Stimulated activated CD8-positive, alpha-beta memory T cell treated with anti-CD3 and anti-CD28 coated beads, Interleukin-12 subunit alpha, Interleukin-12 subunit beta, amount 100 ng/mL, for 24 hours (primary cell): ENCODE results near the gene JARID2.
A peak's percentile ranks its signal among the peaks of the same experiment; 100 is the strongest.

Source experiments
- DNase-seq: peaks from one replicate; pipeline ENCODE4 v3.0.0-alpha.2; 2020; ENCODE audit errors: extremely low read depth

The JARID2 gene

DNA sequence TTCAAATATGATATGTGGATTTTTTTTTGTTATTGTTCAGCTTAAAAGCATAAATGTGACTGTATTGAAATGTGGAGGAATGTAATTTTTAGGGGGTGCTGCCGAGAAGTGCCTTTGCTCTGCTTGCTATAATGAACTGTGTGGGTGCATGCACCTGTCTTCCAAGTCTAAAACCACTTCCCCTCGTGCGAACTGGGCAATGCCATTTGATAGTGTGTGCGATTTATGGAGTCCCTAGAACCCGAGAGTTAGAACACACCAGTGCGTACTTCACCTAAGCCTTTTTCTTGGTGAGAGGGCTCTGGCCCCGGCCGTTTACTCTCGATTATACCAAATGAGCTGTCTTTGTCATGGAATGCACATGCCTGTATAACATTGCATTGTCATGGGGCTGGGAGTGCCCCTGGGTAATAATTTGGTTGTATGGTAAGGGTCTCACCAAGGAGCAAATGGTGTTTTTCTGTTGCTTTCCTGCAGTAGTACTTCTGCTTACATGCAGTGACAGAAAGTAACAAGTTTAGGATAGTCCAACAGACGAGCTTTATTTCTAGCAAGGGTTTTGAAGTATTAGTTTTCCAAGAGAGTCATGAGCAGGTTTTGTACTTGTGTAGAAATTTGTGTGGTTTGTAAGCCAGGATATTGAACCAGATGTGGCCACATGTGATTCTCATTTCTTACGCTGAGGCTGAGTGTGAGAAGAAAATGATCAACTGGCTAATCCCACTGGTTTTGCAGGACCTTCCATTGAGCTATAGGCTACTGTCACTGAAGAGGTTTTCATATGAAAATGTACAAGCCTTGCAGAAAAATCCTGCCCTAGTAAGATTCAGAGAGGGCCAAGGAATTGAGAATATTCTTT, 244.6 kb downstream of the JARID2 start:
- no peak for DNase-seq

DNA sequence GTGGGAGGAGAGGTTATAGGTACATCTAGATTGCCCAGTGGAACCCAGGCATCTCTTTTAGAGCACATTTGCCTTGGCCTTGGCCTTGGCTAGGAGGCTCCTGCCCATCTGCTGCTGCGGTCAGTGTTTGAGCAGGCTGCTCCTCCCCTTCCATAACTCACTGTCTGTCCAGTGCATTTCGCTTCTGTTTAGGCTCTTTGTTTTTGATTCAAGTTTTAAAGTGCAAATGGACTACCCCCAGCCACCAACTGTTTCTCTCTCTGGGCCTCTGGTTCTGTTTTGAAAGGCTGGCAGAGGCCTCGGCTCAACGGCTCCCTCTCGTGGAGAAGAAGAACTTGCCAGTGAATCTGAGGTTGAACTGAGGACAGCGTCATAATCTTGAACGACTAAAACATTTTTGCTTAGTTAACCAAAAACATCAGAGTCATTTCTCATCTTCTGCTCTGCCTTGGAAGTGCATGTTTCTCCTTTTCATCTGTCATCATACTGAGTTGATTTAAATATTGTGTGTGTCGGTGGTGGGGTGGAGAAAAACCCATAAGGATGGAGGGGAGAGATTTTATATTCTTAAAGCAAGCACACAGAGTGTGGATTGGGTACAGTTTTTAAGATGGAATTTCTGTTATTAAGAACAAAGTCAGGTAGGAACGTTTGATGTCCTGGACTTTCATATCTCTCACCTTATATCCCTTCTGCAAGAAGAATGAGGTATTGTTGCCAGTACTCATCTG, 245.6 kb downstream of the JARID2 start:
- peak; percentile 32 for DNase-seq

DNA sequence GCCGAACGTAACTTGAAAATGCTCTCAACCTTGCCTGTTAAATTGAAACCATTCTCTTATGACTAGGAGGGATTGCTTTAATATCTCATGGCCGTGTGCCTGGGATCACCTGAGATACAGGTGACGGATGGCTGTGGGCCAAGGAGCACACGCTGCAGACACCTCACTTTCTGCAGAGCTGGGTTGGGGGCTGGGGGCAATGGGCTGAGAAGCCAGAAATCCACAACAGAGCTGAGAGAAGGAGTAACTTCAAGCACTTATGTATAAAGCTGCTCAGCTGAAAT, 246.1 kb downstream of the JARID2 start:
- DNase-seq = no peak

- DNase-seq = no peak
These were observed 247.7 kb downstream of the JARID2 start for GRCh38 chr6:15493437-15494168.

DNA sequence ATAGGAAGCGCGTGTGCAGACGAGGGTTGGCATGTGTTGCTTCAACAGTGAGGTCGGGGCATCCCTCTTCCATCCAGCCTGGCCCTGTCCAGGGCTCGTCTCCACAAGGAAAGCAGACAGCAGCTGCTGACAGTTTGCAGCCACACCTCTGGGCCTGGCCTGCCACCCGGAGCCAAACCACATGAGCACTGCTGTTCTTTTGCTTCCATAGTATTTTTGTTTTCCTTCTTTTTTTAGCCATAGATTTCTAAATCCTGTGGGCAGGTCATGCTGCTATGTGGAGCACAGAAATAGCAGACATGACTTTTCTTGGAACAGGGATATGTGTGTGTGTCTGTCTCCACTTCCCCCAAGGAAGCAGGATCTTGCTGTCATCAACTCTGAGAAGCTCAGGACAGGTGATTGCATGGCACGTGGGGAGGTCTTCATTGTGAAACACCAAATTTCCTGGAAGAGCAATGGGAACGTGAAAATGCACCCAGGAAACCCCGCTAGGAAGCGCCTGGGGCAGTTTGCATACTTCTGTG, 249.6 kb downstream of the JARID2 start:
- no peak for DNase-seq

GRCh38 chr6:15496345-15497131, 250.7 kb downstream of the JARID2 start:
- no peak for DNase-seq

GRCh38 chr6:15498640-15499039, 252.8 kb downstream of the JARID2 start:
- no peak for DNase-seq

GRCh38 chr6:15499125-15499524, 253.3 kb downstream of the JARID2 start:
- DNase-seq = no peak

- no peak for DNase-seq
These were observed 253.7 kb downstream of the JARID2 start for GRCh38 chr6:15499591-15499990.

DNA sequence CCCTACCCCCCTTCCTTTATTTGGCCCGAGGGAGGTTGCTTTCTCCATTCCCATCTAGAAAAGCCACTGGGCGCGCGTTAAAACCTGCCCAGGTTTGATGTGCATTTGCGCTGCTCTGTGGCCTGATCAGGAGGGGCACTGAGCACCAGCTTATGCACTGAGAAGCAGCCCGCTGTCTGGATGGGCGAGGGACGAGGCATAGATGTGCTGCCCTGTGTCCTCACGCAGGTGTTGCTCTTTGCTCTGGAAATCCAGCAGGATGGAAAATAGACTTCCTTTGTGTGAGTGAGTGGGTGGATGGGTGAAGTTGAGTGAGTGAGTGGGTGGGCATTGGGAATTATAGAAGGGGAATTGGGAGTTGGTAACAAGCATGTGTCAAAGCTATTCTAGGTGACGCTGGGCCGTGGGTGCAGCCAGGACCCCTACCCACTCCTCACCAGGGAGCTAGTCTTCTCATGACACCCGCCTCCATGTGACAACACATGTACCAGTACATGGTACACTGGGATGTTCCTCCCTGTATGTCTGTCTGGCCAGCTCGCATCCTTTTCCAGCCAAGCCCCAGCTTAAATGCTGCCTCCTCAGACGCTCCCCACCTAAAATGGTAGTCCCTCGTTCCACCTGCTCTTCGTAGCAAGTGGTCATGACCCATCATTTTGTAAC, 254.3 kb downstream of the JARID2 start:
- DNase-seq = no peak

DNA sequence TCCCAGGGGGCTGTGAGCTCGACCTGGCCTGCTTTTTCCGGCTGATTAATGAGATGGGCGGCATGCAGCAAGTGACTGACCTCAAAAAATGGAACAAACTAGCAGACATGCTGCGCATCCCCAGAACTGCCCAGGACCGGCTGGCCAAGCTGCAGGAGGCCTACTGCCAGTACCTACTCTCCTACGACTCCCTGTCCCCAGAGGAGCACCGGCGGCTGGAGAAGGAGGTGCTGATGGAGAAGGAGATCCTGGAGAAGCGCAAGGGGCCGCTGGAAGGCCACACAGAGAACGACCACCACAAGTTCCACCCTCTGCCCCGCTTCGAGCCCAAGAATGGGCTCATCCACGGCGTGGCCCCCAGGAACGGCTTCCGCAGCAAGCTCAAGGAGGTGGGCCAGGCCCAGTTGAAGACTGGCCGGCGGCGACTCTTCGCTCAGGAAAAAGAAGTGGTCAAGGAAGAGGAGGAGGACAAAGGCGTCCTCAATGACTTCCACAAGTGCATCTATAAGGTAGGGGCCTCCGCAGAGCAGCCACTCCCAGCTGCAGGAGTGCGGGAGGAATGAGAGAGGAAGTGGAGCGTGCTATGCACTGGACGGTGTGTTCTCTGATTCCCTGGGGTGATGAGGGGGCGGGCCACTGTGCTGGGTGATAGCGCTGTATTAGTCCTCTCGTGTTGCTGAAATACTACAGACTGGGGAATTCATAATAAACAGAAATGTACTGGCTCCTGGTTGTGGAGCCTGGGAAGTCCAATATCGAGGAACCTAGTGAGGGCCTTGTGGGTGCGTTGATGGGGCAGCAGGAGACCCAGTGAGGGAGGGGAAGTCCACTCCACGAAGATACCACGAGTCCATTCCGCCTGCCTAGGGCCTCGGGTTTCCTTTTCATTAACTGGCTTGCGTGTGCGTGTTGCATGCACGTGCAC, 255.3 kb downstream of the JARID2 start:
- no peak for DNase-seq

DNA sequence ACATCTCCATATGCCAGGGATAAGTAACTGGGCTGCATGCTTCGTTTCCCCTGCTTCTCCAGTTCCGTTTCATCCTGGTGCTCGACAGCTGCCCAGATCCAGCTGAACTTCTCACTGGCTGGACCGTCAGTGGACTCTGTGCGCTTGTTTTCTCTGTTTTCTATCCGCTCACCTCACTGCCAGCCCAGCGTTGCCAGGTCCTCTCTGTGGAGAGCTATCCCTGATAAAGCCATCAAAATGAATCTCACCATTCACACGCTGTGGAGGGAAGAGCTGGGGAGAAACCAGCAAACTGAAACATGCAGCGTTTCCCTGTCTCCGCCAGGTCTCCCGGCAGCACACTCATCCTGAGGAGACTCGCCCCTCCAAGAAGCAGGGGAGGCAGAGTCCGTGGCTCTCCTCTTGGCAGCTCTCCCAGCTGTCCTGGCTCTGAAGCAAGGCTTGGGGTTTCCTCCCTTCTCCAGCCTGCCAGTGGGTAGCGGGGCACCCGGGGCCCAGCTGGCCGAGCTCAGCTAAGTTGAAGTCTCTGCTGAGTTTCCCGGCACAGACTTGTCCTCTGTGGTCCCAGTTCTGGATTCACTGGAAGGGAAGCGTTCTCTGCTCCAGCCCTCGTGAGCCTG, 256.1 kb downstream of the JARID2 start:
- no peak for DNase-seq

DNA sequence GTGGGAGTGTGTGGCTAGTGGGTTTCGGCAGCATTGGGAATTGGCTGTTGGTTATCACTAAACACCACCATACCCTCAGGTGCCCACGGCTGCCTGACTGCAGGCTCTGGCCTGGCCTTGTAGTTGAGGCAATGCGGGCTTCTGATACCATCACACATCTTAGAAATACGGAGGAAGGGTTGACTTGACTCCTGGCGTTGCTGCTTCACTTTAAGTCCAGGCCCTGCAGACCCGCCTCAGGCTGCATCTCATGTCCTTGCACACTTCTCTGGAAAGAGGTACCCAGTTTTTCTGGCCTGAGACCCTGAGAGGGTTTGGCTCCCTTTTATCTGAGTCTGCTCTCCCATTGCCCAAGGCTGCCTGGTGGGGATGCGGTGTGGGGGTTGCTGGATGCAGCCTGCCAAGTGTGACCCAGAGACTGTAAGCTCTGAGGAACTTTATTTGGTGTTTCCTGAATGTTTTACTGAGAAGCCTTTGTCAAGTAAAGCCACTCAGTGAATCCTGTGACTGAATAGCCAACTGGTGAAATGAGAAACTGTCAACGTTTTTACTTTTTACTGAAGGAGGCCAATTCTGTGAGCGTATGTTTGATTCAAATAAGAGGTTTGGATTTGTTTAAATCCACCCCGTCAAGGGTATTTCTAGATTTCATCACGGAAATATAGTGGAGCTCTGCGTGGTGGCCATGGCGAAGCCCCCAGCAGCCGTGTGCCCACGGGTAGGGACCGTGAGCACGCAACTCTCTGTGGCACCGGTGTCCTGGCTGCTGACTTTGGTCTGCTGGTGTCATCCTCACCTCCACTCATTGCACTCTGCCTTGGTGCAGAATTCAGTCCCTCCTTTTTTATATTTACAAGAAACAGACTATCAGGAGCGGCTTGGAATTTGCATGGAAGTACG, 256.8 kb downstream of the JARID2 start:
- DNase-seq = no peak

- DNase-seq = no peak
These were observed 257.4 kb downstream of the JARID2 start for GRCh38 chr6:15503346-15503680.

DNA sequence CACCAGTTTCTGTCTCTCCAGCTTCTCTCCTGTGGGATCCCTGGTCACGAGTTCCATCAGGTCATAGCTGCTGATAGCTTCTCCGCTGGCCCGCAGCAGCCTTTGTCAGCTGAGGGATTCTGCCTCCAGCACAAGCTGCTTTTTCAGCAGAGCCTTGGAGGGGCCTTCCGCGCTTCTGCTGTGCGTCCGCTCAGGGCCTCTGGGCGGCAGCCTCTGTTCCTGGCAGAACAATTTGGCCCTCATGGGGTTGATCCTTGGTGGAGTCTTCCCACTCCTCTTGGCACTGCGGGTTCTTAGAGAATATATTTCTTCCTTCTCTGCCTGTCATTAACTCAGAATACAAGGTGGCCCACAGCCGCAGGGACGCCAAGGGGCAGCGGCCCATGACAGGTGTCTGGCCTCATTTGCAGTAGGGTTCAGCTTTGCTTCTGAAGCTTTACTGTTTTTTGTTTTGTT, 258.2 kb downstream of the JARID2 start:
- DNase-seq = no peak

- no peak for DNase-seq
These were observed 258.9 kb downstream of the JARID2 start for GRCh38 chr6:15504581-15505350.

DNA sequence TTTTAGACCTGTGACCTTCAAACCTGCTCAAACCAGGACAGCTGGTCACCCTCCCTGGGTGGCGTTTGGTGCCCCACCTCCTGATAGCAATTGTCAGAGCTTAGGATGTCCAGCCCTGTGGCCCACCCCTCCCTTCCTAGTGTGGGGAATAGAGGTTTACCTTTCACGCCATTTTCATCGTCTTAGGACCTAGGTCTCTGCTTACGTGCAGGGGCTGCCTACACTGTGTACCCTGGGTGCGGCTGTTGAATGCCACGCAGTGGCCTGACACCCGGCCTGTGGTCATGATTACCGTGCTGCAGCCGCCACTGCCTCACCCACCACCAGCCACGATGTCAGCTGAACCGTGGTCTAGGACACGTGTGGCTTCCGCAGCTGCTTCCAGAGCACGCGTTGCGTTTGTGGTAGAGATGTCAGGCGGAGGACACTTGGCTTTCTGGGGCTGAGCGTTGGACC, 259.6 kb downstream of the JARID2 start:
- DNase-seq = no peak

DNA sequence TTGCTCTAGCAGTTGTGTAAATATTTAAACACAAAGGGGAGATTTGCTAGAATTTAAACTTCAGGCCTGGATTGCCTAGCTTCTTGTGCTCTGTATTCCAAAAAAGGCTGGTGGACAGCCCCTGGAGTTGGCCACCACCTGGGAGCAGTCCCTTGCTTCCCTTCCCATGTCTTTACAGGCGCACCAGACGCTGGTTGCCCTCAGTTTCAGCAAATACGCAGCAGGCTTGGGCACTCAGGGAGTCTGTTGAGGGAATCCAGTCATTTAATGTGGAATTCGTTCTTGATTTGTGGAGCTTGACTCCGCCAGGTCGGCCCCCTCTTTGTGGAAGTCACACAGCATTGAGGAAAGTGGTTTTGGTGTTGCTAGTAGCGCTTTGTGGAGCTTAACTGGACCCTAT, 260.2 kb downstream of the JARID2 start:
- no peak for DNase-seq
